CD1c-positive myeloid dendritic cell (primary cell): ENCODE data around the gene RASGRP4.
"Not testable (repeated sequence)": the region's sequence is repeated elsewhere in the genome, so short reads cannot be mapped to it uniquely, and the experiment has no call there.

Source experiments
- DNase-seq: peaks from one replicate; pipeline ENCODE4 v3.0.0-alpha.2; 2016; ENCODE audit errors: extremely low spot score

The RASGRP4 gene

GRCh38 chr19:38371081-38371480 is 54.9 kb downstream of the RASGRP4 start:
- no peak for DNase-seq

DNA sequence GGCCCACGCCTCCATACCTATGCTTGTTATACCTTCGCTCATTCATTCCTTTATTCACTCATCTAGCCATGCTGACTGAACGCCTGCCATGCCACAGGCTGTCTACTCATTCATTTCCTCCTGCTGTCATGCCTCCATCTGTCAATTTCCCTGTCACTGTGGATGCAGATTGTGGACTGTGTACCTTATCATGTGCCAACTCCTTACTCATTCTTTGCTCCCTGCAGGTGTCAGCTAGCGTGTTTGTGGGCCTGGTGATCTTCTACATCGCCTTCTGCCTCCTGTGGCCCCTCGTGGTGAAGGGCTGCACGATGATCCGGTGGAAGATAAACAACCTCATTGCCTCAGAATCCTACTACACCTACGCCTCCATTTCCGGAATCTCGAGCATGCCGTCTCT is 55.7 kb downstream of the RASGRP4 start:
- DNase-seq = no peak

- DNase-seq = no peak
Measured at GRCh38 chr19:38369584-38369983, 56.4 kb downstream of the RASGRP4 start.

GRCh38 chr19:38367041-38367440 is 59.0 kb downstream of the RASGRP4 start:
- DNase-seq = no peak

DNA sequence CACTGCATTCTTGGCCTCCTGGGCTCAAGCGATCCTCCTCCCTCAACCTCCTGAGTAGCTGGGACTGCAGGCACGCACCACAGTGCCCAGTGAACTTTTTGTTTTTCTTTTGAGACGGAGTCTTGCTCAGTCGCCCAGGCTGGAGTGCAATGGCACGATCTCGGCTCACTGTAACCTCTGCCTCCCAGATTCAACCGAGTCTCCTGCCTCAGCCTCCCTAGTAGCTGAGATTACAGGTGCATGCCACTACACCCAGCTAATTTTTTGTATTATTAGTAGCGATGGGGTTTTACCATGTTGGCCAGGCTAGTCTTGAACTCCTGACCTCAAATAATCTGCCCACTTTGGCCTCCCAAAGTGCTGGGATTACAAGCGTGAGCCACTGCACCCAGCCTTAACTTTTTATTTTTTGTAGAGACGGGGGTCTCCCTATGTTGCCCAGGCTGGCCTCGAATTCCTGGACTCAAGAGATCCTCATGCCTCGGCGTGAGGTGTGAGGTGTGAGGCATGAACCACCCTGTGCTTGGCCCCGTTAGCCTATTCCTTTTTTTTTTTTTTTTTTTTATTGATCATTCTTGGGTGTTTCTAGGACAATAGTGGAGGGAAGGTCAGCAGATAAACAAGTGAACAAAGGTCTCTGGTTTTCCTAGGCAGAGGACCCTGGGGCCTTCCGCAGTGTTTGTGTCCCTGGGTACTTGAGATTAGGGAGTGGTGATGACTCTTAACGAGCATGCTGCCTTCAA is 62.9 kb downstream of the RASGRP4 start:
- DNase-seq = not testable (repeated sequence)

- peak; percentile 86 for DNase-seq
Measured at GRCh38 chr19:38362076-38362945, 63.7 kb downstream of the RASGRP4 start.

DNA sequence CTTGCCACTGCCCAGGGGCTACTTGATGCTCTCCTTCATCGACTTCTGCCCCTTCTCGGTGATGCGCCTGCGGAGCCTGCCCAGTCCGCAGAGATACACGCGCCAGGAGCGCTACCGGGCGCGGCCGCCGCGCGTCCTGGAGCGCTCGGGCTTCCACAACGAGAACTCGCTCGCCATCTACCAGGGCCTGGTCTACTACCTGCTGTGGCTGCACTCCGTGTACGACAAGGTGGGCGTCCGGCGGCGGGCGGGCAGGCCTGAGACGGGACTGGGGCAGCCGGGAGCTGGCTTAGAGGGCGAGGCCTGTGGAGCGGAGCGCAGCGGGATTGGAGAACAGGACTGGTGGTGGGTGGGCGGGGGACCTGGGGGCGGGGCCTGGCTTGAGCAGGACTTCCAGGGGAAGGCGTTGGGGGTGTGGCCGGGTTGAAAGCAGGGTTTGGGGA is 64.4 kb downstream of the RASGRP4 start:
- DNase-seq = peak; percentile 88

GRCh38 chr19:38360839-38361631 is 65.0 kb downstream of the RASGRP4 start:
- DNase-seq = peak; percentile 53

GRCh38 chr19:38360351-38360750 is 65.7 kb downstream of the RASGRP4 start:
- DNase-seq = no peak

DNA sequence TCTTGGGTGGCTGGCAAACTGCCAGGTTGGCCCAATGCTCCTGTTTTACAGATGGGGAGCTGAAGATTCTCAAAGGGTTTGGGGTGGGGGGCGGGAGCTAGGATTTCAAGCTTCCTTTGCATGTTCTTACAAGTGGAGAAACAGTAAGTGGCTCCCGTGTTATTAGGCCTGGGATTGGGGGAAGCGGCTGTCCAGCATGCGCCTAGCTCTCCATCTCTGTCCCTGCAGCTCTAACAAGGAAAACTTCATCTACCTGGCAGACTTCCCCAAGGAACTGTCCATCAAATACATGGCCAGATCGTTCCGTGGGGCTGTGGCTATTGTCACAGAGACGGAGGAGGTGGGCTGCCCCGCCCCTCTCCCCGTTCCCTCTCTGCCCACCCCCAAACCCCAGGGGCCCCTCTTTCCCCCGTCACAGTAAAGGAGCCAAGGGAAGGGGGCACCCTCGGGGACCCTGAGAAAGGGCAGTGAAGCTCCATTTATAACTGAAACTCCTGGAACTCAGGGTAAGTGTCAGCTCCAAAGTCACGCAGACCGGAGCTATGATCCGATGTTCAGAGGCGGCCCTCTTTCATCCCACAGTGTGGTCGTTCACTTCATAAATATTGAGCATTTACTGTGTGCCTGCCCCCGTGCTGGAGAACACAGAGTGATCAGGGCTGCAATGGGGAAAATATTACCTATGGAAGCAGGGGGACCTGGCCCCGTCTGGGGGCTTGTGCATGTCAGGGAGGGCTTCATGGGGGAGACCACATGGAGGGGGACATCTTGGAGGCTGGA is 66.6 kb downstream of the RASGRP4 start:
- DNase-seq = no peak
